HG02571 (cell line): Measurements from ENCODE around the gene PLAAT1.

Source experiments
- ATAC-seq: cut with Tn5 transposase; IDR thresholded peaks from one replicate; pipeline ENCODE4 v1.9.1; 2021; ENCODE audit warnings: mild to moderate bottlenecking, moderate library complexity; ENCODE audit not compliant: unreplicated experiment

The PLAAT1 gene

GRCh38 chr3:193250492-193250891 lies 9.5 kb downstream of the PLAAT1 start:
- ATAC-seq: no peak

- ATAC-seq: no peak
These were observed 13.1 kb downstream of the PLAAT1 start for GRCh38 chr3:193253986-193254660.

DNA sequence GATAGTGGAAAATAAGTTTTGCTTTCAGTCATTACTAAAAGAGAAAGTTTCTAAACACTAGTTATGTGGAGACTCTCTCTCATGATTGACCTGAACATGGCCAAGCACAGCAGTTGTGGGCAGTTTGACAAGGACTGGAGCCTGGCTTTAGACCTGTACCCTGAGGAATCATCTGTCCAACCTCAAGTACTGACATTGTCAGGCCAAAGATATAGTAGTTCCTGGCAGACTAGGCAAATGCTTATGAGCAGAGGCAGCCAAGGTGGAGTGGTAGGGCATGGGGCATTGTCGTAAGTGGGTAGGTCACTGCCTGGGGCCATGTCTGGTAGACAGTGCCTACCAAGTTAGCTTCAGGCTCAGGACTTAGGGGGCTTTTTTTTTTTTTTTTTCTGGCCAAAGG lies 20.9 kb downstream of the PLAAT1 start:
- ATAC-seq: no peak

- no peak for ATAC-seq
These were observed 21.7 kb downstream of the PLAAT1 start for GRCh38 chr3:193262707-193263106.

GRCh38 chr3:193269343-193270028 lies 28.5 kb downstream of the PLAAT1 start:
- ATAC-seq: no peak

- ATAC-seq: no peak
These were observed 29.4 kb downstream of the PLAAT1 start for GRCh38 chr3:193270451-193270850.

GRCh38 chr3:193271101-193271840 lies 30.2 kb downstream of the PLAAT1 start:
- no peak for ATAC-seq

- ATAC-seq: no peak
These were observed 51.4 kb downstream of the PLAAT1 start for GRCh38 chr3:193292386-193292785.

- ATAC-seq: no peak
These were observed 55.0 kb downstream of the PLAAT1 start for GRCh38 chr3:193295985-193296384.

GRCh38 chr3:193297421-193297820 lies 56.4 kb downstream of the PLAAT1 start:
- no peak for ATAC-seq

GRCh38 chr3:193301433-193301832 lies 60.4 kb downstream of the PLAAT1 start:
- ATAC-seq: no peak

DNA sequence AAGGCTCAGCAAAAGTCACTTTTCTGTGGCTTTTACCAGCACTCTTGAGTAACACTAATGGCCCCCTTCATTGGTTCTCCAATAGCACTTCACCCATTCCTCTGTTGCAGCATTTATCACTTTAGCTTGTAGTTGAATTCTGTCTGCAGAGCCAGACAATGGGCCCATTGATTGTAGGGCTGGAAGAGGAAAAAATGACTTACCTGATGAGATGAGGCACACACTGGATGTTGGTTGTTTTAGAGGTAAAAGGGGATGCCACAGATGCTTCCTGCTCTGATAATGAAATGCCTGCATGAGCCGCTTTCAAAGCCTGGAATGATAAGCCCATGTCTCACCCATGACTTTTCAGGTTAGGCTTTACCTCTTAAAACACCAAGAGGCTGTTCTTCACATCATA lies 64.3 kb downstream of the PLAAT1 start:
- no peak for ATAC-seq

GRCh38 chr3:193310914-193311723 lies 70.1 kb downstream of the PLAAT1 start:
- no peak for ATAC-seq

- no peak for ATAC-seq
These were observed 72.3 kb downstream of the PLAAT1 start for GRCh38 chr3:193313061-193313958.

- ATAC-seq: no peak
These were observed 73.1 kb downstream of the PLAAT1 start for GRCh38 chr3:193314161-193314560.

DNA sequence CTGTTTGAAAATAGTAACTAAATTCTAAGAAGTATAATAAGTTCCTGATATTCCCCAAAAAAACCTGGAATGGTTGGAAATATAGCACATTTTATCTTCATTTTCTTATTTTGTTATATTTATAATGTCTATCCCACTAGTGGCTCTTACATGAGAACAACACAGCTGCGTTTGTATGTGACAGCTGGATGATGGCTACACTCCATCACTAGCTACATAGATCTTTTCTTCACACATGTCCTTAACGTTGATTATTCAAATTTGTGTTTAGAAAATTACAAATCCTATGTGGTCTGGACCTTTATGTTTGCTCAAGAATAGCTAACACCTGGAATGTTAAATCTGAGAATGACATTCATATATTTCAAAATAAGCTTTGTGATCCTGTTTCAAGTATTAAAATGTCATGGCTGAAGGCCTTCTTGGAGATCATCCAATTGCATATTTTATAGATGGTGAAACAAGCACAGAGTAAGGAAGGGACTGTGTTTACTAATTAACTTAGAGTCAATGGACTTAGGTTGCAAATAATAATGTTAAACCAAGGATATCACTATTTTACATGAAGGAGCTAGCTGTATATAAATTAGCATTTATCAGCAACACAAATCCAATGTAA lies 76.8 kb downstream of the PLAAT1 start:
- ATAC-seq: no peak
